Superior temporal gyrus (tissue), 1 donor: ENCODE data around the gene LRFN2.

ENCODE experiments used
- DNase-seq: peaks from one replicate; pipeline ENCODE4 v3.0.0-alpha.2; 2016; ENCODE audit errors: extremely low spot score

Gene LRFN2

DNA sequence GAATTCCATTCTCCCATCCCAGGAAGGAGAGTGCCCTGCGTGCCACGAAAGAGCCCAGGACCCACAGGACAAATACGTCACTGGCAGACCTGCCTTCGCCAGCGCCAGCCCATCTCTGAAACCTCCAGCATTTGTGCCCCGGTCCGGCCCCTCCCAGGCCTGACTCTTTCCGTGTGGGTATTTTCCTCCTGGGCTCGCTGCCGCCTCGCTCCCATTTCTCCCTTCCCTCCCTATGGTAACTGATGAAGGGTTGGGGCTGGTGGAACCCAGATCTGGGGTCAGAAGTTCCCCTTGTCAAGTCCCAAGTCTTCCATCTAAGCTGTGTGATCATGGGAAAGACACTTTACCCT lies 208.5 kb downstream of the LRFN2 start:
- no peak for DNase-seq

DNA sequence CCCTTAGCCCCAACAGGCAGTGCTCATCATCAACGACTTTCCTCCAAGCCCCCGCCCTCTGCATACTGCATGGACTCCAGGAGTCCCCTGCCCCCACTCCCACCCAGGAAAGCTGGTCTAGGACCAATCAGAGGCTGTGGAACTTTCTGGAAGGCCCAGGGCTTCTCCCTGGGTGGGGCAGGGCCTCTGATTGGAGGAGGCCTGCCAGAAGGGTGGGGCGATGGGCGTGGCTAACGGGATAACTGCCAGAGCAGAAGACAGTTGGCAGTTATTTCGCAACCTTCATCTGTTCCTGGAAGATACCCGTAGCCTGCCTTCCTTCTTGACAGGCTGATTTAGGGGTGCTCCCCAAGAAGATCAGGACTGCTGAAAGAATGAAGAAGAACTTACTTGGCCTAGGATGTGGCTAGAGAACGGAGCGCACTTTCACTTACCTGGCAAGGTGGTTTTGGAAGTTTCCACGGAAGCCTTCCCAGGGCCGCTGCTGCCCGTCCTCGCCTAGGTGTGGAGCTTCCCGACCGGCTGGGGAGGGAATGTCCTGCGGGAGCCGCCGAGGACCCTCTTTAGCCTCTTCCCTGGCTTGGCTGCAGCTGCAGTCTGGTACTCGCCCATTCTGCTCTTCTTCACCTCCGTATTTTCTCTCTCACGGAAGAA lies 209.0 kb downstream of the LRFN2 start:
- no peak for DNase-seq

GRCh38 chr6:40377173-40377806 lies 209.9 kb downstream of the LRFN2 start:
- no peak for DNase-seq

DNA sequence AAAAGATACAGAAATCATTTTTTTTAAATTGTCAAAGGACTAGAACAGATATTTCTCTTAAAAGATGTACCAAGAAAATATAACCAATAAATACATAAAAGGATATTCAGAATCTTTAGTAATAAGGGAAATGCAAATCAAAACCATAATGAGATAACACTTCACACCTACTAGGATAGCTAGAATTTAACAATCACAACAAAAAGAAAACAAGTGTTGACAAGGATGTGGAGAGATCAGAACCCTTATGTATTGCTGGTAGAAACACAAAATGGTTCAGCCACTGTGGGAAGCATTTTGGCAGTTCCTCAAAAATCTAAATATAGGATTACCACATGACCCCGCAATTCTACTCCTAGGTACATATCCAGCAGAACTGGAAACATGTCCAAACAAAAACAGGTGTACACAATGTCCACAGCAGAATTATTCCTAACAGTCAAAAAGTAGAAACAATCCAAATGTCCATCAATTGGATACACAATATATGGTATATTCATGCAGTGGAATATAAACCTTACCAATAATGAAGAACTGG lies 211.0 kb downstream of the LRFN2 start:
- no peak for DNase-seq

DNA sequence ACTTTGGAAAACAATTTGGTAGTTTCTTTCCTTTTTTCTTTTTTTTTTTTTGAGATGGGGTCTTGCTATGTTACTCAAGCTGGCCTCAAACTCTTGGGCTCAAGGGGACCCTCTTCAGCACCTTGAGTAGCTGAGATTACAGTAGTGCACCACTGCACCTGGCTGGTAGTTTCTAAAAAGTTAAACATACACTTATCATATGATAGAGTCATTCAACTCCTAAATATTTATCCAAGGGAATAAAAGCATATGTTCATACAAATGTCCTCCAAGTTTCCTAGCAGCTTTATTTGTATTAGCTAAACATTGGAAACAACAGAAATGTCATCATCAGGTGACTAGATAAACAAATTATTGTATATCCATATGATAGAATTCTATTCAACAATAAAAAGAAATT lies 213.9 kb downstream of the LRFN2 start:
- DNase-seq = no peak

DNA sequence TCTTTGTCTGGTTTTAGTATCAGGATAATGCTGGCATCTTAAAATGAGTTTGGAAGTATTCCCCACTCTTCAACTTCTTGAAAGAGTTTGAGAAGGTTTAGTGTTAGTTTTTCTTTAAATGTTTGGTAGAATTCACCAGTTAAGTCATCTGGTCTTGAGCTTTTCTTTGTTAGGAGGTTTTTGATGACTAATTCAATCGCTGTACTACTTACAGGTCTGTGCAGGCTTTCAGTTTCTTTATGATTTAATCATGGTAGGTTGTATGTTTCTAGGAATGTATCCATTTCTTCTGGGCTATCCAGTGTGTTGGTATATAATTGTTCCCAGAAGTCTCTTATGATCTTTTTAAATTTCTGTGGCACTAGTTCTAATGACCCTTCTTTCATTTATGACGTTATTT lies 215.5 kb downstream of the LRFN2 start:
- no peak for DNase-seq

DNA sequence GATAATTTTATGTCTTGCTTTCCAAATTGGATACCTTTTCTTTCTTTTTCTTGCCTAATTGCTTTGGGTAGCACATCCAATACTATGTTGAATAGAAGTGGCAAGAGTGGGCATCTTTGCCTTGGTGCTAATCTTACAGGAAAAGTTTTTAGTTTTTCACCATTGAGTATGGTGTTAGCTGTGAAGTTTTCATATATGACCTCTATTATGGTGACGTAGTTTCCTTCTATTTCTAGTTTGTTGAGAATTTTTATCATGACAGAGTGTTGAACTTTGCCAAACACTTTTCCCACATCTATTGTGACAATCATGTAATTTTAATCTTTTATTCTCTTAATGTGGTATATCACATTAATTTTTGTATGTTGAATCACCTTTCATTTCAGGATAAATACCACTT lies 216.1 kb downstream of the LRFN2 start:
- DNase-seq = no peak

DNA sequence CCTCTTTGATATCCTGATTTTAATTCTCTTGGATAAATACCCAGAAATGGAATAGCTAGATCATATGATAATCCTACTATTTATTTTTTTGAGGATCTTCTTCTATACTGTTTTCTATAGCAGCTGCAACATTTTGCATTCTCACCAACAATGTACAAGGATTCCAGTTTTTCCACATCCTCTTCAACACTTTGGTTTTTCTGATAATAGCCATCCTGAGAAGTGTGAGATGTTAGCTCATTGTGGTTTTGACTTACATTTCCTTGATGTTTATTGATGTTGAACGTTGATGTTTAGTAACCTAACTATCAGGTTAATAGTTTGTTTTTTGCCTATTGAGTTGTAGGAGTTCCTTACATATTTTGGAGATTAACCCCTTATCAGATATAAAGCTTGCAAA lies 217.3 kb downstream of the LRFN2 start:
- no peak for DNase-seq

GRCh38 chr6:40369042-40369441 lies 218.1 kb downstream of the LRFN2 start:
- no peak for DNase-seq

DNA sequence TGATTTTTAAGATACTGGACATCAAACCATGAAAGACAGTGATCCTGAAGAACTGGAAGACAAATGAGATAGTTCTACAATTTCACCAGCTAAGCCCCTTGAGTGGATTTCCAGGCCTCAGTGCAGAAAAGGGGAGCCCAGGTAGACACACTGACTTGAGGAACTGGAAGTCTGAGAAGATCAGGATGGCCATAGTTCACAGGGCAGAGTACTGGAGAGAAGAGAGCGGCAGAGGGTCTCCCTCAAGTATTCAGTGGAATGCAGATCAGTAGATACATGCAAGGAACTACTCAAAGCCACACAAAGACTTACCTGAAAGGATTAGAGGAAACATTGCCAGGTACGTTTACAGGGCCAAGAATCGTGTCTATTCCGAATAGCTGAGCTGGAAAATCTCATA lies 224.3 kb downstream of the LRFN2 start:
- no peak for DNase-seq

DNA sequence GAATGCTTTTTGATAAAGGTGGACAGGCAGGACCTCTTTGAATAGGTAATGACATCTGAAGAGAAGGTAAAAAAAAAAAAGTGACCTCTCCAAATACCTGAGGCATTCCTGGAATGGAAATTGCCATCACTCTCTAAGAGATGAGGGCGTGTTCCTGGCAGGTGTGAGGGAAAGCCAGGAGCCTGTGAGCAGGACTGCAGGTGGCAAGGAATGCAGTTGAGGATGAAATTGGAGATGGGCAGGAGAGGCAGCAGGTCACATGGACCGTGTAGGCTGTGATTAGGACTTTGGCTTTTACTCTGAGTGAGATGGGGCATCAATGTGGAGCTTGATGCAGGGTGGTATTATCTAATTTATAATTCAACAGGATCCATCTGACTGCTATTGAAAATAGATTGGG lies 227.4 kb downstream of the LRFN2 start:
- no peak for DNase-seq

- no peak for DNase-seq
Observed at GRCh38 chr6:40358473-40359460, 228.4 kb downstream of the LRFN2 start.

DNA sequence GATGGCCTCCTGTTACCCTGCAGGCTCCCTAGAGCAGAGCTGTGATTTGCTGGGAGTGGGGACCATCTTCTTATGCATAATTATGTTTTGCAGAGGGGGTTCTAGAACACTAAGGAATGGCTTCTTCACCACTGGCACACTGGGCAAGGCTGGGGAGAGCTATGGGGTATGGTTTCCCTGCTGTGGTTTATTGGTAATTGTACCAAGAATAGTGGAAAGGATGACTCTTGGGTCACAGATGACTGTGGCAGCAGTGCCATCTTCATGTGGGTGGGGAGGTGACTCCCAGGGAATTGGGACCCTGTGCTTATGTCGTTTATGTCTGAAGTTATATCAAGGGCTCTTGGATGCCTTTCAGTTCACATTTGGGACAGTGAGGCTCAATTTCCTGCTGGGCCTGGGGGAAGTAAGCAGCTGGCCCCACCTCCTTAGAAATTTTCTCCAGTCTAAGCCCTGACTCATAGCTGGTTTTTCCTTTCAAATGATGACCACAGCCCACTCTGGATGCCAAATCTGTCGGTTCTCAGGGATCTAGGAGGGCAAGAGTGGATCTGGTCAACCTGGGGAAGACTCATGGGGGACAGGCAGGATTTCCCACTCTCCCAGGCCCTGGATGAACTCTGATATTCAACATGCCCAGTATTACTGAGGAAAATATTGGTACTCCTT lies 230.8 kb downstream of the LRFN2 start:
- DNase-seq = no peak

GRCh38 chr6:40355532-40355931 lies 231.6 kb downstream of the LRFN2 start:
- DNase-seq = no peak

GRCh38 chr6:40355066-40355465 lies 232.1 kb downstream of the LRFN2 start:
- DNase-seq = no peak

- no peak for DNase-seq
Observed at GRCh38 chr6:40353967-40354452, 233.2 kb downstream of the LRFN2 start.

- DNase-seq = no peak
Observed at GRCh38 chr6:40353197-40353966, 233.8 kb downstream of the LRFN2 start.

DNA sequence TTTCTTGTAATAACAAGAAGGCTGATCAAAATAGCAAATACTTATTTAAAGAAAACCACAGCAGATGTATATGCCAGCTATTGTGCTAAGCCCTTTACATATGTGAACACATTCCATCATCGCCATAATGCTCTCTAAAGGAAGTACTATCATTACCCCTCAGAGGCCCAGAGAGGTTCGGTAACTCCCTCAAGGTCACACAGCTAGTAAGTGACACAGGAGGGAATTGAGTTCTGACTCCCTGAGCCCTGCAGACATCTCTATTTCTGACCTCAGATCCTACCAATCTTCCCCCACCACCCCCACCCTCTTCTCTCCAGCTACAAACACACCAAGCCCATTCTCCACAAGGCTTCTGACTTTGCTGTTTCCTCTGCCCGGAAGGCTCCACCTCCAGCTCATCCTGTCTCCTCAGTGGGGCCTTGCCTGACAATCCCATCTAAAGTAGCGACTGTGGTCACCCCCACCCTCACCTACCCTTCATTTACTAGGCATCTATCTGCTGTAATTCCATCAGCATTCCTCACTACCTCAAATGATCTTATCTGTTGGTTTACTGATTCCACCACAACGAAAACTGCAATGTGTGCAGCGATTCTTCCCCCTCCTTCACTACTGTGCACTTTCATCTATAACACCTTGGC lies 234.5 kb downstream of the LRFN2 start:
- no peak for DNase-seq

- DNase-seq = no peak
Observed at GRCh38 chr6:40352006-40352405, 235.2 kb downstream of the LRFN2 start.

DNA sequence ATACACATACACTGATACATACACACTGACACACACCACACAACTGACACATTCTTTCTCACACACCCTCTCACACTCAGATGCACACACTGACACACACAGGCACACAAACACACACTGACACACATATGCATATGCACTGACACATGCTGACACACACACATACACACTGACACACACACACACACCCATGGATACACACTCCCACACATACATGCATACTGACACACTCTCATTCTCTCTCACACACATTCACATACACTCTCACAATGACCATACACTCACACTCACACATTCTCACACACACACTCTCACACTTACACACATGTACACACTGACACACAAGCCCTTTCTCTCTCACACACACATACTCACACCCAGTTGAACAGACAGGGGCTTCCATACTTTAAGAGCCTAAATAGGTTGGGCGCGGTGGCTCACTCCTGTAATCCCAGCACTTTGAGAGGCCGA lies 236.4 kb downstream of the LRFN2 start:
- DNase-seq = no peak
